HG02884 (cell line): ENCODE measurements around the gene PSMD14.

Experiments
- ATAC-seq: cut with Tn5 transposase; IDR thresholded peaks from one replicate; pipeline ENCODE4 v1.9.1; 2021; ENCODE audit warnings: mild to moderate bottlenecking, moderate library complexity; ENCODE audit not compliant: unreplicated experiment

PSMD14 gene

DNA sequence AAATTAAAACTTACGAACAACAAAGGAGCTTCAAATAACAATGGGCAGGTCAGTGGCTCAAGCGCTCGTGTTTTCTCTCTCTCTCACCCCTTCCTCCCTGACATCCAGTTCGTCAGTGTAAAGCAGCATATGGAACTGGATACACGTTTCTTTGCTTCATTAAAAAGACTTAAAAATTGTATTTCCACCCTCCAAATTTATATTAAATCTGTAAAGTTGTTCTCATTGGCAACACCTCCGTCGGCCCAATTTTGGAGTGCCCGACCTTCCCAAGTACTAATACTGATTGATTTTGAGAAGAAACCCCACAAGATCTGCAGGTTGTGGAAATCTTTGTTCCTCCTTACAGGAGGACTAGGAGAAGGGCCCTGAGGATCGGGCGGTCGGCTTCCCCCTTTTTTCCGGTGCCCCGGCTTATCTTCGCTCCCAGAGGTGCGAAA is 110.1 kb downstream of the PSMD14 start:
- no peak for ATAC-seq

DNA sequence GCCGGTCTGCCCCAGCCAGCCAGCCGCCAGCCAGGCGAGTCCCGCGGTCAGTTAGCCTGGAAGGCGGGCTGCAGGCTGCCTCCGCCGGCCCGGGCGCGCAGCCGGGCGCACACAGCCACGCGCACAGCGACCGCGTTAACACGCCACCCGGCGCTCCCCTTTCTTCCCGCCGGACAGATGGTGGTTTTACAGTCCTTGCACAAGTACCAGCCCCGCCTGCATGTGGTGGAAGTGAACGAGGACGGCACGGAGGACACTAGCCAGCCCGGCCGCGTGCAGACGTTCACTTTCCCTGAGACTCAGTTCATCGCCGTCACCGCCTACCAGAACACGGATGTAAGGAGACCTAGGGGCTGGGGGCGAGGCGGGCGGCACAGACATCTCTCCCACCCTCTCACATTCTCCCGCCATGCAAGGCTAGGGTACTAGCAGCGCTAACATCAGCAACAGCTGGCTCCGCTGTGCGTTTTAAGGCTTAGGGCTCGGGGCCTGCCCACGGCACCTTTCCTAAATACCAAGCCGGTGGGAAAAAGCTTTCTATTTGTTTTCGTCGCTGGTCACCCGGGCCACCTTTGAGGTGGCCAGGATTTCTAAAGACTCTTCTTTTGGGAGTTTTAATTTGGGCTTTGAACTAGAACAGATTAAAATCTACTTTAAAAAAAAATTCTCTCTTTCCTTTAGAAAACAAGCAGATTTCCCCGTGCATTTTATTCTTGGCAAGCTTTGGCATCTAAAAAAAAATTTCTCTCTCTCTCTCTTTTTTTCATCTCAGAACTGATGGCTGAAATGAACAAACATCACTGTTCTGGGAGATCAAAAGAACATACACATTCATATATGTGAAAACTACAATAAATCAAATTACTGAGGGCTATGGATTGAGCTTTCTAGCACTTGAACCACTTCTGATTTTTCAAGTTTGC is 110.8 kb downstream of the PSMD14 start:
- no peak for ATAC-seq

GRCh38 chr2:161419638-161420190 is 111.5 kb downstream of the PSMD14 start:
- ATAC-seq: no peak

DNA sequence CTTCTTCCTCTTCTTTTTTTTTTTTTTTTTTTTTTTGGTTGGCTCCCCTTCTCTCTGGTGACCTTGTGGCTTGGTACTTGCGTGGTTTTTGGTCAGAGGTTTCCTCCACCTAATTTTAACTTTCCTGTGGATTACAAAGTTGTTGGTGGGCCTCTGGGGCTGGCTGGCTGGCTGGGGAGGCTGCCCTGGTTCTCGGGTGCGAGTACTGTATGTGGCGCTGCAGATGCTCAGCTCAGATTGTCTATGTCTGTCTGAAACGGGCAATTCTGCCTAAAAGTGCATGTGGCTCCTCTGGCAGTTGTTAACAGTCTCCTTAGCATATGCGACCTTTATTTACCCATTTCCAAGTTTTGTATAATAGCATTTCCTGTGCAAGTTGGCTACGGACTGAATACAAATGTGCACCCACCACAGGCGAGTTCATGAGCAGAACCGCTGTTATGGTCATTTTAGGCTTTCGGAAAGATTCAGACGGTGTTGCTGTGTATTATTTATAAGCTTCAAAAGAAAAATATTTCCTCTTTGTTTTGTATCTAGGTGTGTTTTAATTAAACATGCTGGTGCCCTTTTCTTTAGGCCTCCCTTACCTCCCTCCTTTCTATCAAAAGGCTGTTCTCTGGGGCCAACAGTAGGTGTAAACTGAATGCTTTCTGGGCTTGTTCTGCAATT is 112.3 kb downstream of the PSMD14 start:
- no peak for ATAC-seq

DNA sequence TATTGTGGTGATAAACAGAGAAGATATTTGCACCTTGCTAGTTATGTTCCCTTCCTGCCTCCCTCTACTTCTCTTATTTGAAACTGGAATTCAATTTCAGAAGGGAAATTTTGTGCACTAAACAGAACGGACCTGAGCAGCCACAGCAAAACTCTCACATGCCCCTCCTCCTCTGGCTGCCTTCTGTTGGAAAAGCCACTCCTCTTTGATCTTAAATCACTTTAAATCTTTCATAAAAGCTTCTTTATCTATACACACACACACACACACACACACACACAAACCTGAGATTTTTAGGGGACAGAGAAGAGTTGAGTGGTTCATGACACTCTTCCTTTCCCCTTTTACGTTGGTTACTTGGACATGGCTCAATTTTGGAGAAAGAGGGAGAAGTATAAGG is 113.5 kb downstream of the PSMD14 start:
- no peak for ATAC-seq

DNA sequence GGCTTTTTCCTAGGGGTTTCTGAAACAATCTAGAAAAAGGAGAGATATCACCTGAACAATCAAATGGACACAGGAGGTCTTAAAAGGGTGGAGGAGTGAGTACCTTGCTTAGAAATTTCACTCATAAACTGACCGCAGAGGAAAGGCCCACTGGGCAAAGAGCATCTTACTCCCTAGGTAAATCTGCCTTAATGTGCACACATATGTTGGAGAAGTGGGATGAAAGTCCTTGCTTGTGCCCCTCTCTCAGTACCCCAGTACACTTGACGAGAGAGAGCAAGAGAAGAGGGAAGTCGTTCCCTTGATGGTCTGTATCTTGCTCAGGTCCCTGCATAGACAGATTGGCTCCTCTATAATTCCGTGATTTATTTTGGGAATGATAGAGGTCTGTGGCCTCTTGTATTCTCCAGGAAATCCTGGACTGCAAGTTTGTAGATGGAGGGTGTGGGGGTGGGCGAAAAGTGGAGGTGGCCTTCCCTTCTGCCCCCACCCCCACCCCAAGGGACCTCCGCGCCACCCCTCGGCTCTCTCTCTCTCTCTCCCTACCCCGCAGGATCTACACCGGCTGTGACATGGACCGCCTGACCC is 114.7 kb downstream of the PSMD14 start:
- no peak for ATAC-seq

DNA sequence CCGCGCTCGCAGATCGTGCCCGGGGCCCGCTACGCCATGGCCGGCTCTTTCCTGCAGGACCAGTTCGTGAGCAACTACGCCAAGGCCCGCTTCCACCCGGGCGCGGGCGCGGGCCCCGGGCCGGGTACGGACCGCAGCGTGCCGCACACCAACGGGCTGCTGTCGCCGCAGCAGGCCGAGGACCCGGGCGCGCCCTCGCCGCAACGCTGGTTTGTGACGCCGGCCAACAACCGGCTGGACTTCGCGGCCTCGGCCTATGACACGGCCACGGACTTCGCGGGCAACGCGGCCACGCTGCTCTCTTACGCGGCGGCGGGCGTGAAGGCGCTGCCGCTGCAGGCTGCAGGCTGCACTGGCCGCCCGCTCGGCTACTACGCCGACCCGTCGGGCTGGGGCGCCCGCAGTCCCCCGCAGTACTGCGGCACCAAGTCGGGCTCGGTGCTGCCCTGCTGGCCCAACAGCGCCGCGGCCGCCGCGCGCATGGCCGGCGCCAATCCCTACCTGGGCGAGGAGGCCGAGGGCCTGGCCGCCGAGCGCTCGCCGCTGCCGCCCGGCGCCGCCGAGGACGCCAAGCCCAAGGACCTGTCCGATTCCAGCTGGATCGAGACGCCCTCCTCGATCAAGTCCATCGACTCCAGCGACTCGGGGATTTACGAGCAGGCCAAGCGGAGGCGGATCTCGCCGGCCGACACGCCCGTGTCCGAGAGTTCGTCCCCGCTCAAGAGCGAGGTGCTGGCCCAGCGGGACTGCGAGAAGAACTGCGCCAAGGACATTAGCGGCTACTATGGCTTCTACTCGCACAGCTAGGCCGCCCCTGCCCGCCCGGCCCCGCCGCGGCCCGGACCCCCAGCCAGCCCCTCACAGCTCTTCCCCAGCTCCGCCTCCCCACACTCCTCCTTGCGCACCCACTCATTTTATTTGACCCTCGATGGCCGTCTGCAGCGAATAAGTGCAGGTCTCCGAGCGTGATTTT is 115.5 kb downstream of the PSMD14 start:
- ATAC-seq: no peak

DNA sequence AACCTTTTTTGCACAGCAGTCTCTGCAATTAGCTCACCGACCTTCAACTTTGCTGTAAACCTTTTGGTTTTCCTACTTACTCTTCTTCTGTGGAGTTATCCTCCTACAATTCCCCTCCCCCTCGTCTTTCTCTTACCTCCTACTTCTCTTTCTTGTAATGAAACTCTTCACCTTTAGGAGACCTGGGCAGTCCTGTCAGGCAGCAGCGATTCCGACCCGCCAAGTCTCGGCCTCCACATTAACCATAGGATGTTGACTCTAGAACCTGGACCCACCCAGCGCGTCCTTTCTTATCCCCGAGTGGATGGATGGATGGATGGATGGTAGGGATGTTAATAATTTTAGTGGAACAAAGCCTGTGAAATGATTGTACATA is 116.2 kb downstream of the PSMD14 start:
- no peak for ATAC-seq

DNA sequence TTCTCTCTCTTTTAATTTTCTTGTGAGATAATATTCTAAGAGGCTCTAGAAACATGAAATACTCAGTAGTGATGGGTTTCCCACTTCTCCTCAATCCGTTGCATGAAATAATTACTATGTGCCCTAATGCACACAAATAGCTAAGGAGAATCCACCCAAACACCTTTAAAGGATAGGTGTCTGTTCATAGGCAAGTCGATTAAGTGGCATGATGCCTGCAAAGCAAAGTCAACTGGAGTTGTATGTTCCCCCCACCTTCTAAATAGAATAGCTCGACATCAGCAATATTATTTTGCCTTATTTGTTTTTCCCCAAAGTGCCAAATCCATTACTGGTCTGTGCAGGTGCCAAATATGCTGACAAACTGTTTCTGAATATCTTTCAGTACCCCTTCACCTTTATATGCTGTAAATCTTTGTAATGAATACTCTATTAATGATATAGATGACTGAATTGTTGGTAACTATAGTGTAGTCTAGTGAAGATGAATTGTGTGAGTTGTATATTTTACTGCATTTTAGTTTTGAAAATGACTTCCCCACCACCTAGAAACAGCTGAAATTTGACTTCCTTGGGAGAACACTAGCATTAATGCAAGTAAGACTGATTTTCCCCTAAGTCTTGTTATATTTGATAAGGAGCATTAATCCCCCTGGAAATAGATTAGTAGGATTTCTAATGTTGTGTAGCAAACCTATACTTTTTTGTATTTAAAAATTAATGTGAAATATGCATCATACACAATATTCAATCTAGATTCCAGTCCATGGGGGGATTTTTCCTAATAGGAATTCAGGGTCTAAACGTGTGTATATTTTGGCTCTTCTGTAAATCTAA is 116.9 kb downstream of the PSMD14 start:
- ATAC-seq: no peak

DNA sequence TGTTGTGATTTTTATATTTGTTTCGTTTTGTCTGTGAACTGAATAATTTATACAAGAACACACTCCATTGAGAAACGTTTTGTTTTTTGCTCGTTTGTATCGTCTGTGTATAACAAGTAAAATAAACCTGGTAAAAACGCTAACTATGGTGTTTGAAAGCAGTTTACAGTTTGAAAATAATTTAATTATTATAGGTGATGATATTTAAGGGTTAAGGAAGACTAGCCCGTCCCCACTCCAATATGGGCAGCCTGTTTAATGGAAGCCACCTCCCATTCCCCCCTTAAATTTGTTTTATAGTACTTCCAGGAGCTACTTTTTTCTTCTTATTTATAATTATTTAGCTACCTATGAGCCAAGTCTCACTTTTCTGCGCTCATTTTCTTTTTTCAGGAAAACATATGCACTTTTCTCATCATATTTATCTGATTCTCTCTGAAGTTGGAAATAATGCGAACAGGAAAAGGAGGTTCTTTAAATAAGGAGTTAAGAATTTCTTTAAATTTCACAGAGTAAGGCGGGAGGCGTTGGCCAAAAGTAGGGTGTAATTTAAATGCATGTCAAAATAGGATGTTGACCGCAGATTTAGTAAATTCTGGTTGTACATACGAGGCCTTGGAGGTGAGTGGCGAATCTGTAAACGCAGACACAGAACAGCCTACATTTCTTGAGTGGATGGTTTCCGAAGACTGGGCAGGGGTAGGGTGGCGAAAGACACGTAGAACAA is 117.7 kb downstream of the PSMD14 start:
- ATAC-seq: no peak

GRCh38 chr2:161426455-161426921 is 118.3 kb downstream of the PSMD14 start:
- ATAC-seq: no peak

DNA sequence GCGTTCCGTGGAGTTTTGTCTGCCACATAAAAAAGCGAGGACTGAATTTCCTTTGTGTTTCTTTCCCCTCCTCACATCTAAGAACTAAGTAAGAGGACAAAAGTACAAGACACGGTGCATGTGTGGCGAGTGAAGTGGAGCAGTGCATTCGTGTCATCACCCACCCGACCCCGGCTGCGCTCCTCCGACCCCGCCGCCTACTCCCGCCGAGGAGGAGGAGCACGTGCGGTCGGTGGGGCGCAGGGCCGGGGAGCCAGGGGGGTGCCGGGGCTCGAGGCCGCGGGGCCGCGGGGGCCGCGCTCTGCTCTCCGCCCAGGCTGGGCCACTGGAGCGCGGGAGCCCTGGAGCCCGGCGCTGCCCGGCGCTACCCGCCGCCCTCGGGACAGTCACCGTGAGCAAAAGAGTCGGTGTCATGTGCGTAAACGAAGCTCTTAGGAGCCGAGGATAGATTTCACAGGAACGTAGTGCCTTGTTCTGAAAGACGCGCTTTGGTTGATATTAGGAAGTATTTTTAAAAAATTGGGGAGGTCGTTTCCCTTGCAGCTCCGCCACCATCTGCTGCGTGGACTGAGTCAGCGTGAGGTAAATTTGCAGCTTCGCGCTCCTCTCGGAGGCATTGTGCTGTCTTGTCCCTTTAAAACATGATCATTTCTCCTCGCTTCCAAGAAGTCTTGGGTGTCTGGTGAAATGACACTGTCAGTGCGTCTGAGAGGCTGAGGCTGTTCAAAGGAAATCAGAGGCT is 118.9 kb downstream of the PSMD14 start:
- ATAC-seq: no peak

GRCh38 chr2:161427664-161428587 is 119.7 kb downstream of the PSMD14 start:
- no peak for ATAC-seq

DNA sequence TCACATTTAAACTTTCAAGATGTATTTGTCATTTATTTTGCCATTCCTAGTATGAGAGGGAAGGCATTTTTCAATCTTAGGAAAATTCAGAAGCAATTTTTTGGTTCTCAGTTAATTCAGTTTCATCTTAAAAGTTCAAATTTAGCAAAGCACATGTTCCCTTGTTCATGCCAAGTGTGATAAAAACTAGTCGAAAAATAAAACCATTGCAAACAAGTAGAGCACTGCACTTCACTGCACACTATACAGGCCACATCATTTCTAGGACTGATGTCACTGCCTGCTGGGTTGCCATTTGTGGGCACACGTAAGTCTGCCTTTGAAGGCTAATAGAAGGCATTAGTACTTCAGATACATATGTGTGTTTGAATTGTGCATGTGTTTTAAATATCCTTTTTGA is 122.2 kb downstream of the PSMD14 start:
- ATAC-seq: no peak

DNA sequence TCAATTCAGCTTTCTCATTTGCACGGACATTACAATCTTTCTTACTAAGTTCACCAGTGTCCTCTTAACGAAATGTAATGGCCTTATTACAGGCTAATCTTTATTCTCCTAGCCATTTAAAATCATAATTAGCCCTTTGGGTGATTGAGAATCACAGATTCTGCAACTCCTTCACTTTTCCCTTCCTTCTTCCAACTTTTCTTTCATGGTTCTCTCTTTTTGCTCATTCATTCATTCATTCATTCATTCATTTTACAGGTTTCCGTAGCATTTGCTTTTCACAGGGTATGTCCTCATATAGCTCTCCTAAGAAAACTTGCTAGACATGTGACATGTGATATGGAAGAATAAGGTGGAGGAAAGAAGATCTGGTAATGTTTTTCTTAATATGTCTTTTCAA is 123.9 kb downstream of the PSMD14 start:
- no peak for ATAC-seq

DNA sequence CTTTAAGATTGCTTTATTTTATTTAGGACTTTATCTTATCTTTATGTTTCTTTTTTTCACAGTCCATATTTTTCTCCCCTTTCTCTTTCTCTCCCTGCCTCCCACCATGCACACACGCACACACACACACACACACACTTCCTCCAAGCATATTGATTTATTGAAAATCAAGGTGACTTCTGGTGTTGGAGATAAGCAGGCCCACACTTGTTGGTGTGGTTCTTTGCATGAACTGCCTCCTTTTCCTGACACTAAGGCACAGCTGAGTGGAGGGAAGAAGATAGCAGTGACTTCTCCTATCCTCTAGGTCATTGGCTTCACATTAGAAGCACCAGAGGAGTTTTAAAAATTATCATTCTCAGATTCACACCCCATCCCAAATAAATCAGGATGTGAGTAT is 125.9 kb downstream of the PSMD14 start:
- no peak for ATAC-seq

GRCh38 chr2:161436411-161436810 is 128.2 kb downstream of the PSMD14 start:
- no peak for ATAC-seq
